Parathyroid adenoma (tissue), 2 donors: ENCODE measurements around the gene ZSCAN32.

Experiments
- H2AFZ ChIP-seq: fragments of 300-600 bp; sonication (generic); one replicate; pipeline ENCODE4 v1.7.0; 2017; ENCODE audit warnings: antibody characterized with exemption, mild to moderate bottlenecking
- H3K27ac ChIP-seq: fragments of 300-600 bp; sonication (generic); one replicate; pipeline ENCODE4 v1.7.0; 2017
- H3K27me3 ChIP-seq: fragments of 300-600 bp; sonication (generic); one replicate; pipeline ENCODE4 v1.7.0; 2017; ENCODE audit warnings: low read length; ENCODE audit not compliant: control insufficient read depth, insufficient read depth
- H3K36me3 ChIP-seq: fragments of 300-600 bp; sonication (generic); one replicate; pipeline ENCODE4 v1.7.0; 2017; ENCODE audit warnings: low read length; ENCODE audit not compliant: control insufficient read depth, insufficient read depth
- H3K4me1 ChIP-seq: fragments of 300-600 bp; sonication (generic); one replicate; pipeline ENCODE4 v1.7.0; 2017; ENCODE audit warnings: control low read depth
- H3K4me2 ChIP-seq: fragments of 300-600 bp; sonication (generic); one replicate; pipeline ENCODE4 v1.7.0; 2017; ENCODE audit warnings: low read length
- H3K4me3 ChIP-seq: fragments of 300-600 bp; sonication (generic); one replicate; pipeline ENCODE4 v1.7.0; 2017; ENCODE audit warnings: low read depth, low read length
- H3K79me2 ChIP-seq: fragments of 300-600 bp; sonication (generic); one replicate; pipeline ENCODE4 v1.7.0; 2017; ENCODE audit warnings: control low read depth
- H3K9ac ChIP-seq: fragments of 300-600 bp; sonication (generic); one replicate; pipeline ENCODE4 v1.7.0; 2017; ENCODE audit warnings: mild to moderate bottlenecking
- H3K9me3 ChIP-seq: fragments of 300-600 bp; sonication (generic); one replicate; pipeline ENCODE4 v1.7.0; 2017; ENCODE audit warnings: low read length; ENCODE audit not compliant: control insufficient read depth
- TF ChIP-seq, protein P1 (sequence below): fragments of 300-600 bp; sonication (generic); IDR thresholded peaks from one replicate; pipeline ENCODE4 v1.7.0; 2017; ENCODE audit warnings: antibody characterized with exemption, mild to moderate bottlenecking
- donor health status: primary hyperparathyroidism.

Gene ZSCAN32

DNA sequence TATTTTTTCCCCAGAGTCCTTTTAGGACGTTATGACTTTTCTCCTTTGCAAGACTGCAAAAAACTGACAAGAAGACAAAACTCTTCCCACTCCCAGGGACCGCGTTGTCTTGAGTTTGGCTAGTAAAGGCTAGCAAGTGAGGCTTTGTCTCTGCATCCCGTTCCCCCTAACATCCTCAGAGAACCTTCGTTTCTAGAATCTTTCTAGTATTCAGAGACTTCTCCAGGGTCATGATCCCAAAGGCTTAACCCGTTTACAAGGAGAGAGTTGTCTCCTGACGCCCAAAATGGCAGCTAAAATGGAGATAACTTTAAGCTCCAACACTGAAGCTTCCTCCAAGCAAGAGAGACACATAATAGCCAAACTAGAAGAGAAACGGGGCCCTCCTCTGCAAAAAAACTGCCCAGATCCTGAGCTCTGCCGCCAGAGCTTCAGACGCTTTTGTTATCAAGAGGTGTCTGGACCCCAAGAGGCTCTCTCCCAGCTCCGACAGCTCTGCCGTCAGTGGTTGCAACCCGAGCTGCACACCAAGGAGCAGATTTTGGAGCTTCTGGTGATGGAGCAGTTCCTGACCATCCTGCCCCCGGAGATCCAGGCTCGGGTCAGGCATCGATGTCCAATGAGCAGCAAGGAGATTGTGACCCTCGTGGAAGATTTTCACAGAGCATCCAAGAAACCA is 1.1 kb upstream of the ZSCAN32 start:
- Histone ChIP-seq H3K27ac (peak overlapping the region; percentile 75), H3K4me2 (peak overlapping the region; percentile 93), H3K27me3 (no peaks in the 10 kb centered on the region), H3K9ac (peak overlapping the region; percentile 32), H3K4me3 (peak overlapping the region; percentile 85), H3K4me1 (peaks cover 3% of the 10 kb centered on the region), H3K36me3 (peaks cover 3% of the 10 kb centered on the region), H3K9me3 (no peaks in the 10 kb centered on the region), H3K79me2 (peaks cover 34% of the 10 kb centered on the region), H2AFZ (peak overlapping the region; percentile 77)
- TF ChIP-seq, protein P1, sequence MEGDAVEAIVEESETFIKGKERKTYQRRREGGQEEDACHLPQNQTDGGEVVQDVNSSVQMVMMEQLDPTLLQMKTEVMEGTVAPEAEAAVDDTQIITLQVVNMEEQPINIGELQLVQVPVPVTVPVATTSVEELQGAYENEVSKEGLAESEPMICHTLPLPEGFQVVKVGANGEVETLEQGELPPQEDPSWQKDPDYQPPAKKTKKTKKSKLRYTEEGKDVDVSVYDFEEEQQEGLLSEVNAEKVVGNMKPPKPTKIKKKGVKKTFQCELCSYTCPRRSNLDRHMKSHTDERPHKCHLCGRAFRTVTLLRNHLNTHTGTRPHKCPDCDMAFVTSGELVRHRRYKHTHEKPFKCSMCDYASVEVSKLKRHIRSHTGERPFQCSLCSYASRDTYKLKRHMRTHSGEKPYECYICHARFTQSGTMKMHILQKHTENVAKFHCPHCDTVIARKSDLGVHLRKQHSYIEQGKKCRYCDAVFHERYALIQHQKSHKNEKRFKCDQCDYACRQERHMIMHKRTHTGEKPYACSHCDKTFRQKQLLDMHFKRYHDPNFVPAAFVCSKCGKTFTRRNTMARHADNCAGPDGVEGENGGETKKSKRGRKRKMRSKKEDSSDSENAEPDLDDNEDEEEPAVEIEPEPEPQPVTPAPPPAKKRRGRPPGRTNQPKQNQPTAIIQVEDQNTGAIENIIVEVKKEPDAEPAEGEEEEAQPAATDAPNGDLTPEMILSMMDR, result no peak

DNA sequence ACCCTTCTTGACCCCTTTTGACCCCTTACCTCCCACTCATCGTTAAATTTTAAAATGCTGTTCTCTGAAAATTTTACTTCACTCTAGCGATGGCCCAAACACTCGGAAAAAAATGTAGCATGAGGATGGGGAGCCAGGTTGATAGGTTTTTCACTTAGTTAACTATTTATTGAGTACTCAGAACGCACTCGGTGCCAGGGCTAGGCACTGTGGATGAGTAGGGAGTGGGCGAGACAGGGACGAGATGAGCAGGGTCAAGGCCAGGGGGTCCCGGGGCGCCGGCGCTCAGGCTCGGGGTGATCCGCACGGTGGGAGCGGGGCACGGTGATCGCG is 392 bp downstream of the ZSCAN32 start:
- TF ChIP-seq, protein P1, result no peak
- H3K79me2 ChIP-seq, result peaks cover 39% of the 10 kb centered on the region
- H3K4me1 ChIP-seq, result peaks cover 3% of the 10 kb centered on the region
- H2AFZ ChIP-seq, result peak overlapping the region; percentile 84
- H3K4me3 ChIP-seq, result peak overlapping the region; percentile 85
- H3K4me2 ChIP-seq, result peak overlapping the region; percentile 93
- no peaks in the 10 kb centered on the region for H3K27me3 ChIP-seq
- H3K9me3 ChIP-seq, result no peaks in the 10 kb centered on the region
- H3K36me3 ChIP-seq, result no peaks in the 10 kb centered on the region
- peak overlapping the region; percentile 38 for H3K9ac ChIP-seq
- peak overlapping the region; percentile 75 for H3K27ac ChIP-seq

DNA sequence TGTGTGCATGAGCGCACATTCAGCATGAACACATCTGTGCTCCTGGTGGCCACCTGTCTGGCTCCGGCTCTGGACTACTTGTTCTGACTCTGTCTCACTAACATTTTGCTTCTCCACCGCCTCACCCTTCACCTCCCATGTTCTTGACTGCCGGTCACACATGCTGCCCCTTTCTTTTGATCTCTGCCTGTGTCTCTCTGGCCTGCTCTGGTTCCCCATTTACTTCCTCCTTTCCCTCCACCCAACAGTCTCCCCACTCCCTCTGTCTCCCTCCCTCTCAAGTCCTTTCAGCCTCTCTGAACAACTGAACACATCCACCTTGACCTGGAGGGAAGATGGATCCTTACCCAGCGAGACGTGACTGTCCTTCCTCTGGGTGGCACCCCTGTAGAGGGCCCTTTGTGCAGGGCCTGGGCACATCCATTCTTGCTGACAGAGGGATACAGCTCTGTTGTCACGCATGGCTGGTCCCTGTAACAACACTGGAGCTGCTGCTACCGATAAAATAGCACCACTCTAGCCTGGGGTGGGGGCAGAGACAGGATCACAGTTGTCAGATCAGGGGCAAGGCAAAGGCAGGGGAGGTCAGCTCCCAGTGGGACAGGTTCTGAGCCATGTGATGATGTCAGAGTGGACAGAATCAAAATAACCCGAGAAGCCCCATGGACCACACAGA is 11.0 kb downstream of the ZSCAN32 start:
- no peaks in the 10 kb centered on the region for H3K9me3 ChIP-seq
- TF ChIP-seq, protein P1, result no peak
- H3K27me3 ChIP-seq, result no peaks in the 10 kb centered on the region
- H3K79me2 ChIP-seq, result peaks cover 7% of the 10 kb centered on the region
- H3K4me3 ChIP-seq, result no peak overlapping the region
- no peaks in the 10 kb centered on the region for H3K36me3 ChIP-seq
- no peak overlapping the region for H2AFZ ChIP-seq
- no peak overlapping the region for H3K9ac ChIP-seq
- H3K27ac ChIP-seq, result no peak overlapping the region
- H3K4me1 ChIP-seq, result no peaks in the 10 kb centered on the region
- no peak overlapping the region for H3K4me2 ChIP-seq

DNA sequence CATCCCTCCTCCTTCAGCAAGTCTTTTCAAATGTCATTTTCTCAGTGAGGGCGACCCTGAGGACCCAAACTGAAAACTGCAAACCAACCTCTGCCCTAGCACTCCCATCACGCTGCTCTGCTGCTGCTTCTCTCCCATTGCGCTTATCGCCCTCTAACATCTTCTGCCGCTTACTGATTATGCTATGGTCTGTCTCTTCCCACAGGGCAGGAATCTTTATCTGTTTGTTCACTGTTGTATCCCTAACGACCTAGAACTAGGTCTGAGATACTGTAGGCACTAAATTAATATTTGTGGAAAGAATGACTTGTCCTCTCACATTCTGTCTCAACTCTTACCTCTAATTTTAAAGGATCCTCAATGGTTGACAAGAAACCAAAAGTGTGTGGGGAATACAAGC is 12.5 kb downstream of the ZSCAN32 start:
- no peaks in the 10 kb centered on the region for H3K36me3 ChIP-seq
- H3K4me1 ChIP-seq, result no peaks in the 10 kb centered on the region
- no peak overlapping the region for H3K27ac ChIP-seq
- H3K4me3 ChIP-seq, result no peak overlapping the region
- no peaks in the 10 kb centered on the region for H3K27me3 ChIP-seq
- no peak overlapping the region for H2AFZ ChIP-seq
- no peaks in the 10 kb centered on the region for H3K9me3 ChIP-seq
- H3K9ac ChIP-seq, result no peak overlapping the region
- H3K4me2 ChIP-seq, result no peak overlapping the region
- H3K79me2 ChIP-seq, result peaks cover 18% of the 10 kb centered on the region
- TF ChIP-seq, protein P1, result no peak
